ENCODE data around the gene SRF.

SRF gene

GRCh38 chr6:43219119-43219518 lies 48.0 kb downstream of the SRF start:
- DNase-seq, result no peak

DNA sequence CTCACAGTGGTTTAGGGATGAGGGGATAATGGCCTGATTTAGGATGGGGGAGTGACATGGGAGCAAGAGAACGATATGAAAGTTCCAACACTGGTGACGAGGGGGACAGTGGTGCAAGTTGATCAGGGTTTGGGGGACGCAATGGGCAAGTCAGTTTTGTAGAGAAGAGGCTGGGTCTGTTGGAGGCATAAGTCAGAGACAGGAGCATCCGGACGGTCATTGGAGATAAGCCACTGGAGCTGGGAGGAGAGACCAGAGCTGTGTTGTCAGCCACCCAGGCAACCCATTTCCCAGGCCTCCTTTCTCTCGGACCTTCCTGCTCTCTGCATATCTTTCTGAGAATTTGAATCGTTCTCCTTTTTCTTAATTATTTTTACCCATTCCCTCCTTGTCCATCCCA lies 48.7 kb downstream of the SRF start:
- DNase-seq, result no peak

DNA sequence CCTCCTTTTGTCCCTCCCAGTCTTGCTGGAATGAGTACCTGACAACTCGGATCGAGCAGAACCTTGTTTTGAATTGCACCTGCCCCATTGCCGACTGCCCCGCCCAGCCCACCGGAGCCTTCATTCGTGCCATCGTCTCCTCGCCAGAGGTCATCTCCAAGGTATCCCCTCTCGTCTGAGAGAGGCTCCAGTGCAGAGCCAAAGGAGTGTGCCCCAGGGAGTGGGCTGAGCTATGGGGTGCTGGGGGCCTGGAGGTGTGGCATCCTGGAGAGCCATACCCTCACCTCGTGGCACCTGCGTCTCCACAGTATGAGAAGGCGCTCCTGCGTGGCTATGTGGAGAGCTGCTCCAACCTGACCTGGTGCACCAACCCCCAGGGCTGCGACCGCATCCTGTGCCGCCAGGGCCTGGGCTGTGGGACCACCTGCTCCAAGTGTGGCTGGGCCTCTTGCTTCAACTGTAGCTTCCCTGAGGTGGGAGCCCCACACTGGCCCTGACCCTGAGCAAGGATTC lies 49.4 kb downstream of the SRF start:
- DNase-seq, result no peak

DNA sequence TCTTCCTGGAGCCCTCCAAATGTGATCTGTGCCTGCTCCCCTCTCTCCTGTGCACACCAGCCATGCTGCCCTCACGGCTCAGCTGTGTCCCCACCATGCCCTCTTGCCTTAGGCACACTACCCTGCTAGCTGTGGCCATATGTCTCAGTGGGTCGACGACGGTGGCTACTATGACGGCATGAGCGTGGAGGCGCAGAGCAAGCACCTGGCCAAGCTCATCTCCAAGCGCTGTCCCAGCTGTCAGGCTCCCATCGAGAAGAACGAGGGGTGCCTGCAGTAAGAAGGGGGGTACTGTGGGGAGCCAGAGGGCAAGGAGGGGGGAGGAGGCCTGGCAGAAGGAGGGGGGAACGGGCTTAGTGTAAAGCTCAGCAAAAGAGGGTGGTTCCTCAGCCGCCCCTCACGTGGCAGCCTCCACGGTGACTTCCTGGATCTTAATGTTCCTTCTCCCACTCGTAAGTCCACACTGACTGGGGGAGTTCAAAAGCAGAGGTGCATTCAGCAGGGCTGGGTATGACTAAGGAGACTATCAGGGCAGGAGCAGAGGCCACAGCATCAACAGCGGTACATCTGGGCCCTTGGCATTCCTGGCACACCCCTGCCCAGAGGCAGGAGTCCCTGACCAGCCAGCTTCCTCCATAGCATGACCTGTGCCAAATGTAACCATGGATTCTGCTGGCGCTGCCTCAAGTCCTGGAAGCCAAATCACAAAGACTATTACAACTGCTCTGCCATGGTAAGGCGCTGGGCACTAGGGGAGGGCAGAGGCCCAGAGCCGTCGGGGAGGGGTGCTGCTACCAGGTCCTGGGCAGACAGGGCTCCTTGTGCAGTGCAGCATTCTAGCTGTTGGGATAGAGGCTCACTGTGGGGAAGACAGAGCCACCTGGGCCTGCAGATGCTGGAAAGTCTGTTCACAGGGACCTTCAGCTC lies 50.2 kb downstream of the SRF start:
- no peak for DNase-seq

DNA sequence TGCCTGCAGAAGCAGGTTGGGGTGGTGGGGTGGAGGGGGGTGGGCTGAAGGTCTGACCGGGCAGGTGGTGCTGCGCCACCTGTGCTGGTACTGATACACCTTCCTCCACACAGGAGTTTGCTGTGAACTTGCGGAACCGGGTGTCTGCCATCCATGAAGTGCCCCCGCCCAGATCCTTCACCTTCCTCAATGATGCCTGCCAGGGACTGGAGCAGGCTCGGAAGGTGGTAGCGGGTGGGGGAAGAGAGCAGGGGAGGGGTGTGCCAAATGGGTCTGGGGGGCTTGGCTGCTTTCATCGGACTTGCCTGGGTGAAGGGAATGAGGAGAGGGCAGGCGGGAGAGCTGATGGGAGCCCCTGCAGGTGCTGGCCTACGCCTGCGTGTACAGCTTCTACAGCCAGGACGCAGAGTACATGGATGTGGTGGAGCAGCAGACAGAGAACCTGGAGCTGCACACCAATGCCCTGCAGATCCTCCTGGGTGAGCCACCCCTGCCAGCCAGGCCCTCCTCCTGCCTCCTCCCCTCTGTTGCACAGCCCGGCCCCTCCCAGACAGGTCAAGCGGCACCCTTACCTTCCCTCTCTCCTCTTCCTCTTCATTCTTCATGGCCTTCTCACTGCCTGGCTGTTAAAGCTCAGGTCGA lies 51.5 kb downstream of the SRF start:
- DNase-seq, result no peak

DNA sequence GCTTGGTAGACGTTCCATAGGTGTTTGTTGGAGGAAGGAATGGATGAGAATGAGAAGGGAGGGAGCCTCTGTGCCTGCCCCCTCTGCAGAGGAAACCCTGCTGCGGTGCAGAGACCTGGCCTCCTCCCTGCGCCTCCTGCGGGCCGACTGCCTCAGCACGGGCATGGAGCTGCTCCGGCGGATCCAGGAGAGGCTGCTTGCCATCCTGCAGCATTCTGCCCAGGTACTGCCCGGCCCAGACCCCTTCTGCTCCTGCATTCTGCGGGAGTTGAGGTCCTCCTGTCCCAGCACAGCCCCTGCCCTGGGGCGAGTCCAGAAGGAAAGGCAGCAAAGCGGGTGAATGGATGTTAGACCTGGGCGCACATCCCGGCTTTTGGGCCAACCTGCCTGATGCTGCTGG lies 52.1 kb downstream of the SRF start:
- DNase-seq, result no peak

GRCh38 chr6:43226192-43226851 lies 55.3 kb downstream of the SRF start:
- no peak for DNase-seq

DNA sequence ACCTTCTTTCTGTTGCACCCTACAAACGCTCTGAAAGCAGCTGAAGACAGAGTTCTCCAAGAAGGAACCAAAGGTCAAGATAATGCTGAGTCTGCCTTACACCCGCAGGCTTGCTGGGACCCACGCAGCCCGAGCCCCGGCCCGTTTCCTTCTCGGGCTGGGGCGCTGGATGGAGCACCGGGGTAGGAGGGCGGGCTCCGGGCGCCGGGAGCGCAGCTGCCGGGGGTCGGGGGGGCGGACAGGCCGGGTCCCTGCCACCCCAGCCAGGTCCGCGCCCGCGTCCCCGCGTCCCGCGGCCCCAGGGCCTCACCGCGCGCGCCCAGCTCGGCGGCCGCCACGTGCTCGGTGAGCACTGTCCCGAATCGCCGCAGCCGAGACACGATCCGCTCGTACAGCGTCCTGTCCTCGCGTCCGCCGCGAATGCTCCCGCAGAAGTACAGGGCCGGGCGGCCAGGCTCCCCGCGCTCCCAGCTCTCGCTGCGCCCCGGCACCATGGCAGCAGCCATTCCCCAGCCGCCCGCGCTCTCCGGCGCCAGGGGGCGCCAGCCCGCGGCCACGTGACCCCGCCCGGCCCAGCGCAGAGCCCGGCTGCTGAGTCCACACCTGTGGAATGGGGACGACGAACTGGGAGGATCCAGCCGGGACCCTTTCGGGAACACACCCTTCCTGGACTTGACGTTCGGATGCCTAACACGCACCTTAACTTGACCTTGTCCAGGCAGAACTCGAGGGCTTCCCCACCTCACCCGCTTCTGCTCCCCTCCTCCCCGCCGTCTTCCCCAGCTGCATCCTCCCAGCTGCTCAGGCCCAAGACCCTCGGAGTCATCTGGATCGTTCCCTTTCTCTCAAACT lies 58.1 kb downstream of the SRF start, which contains the start of gene DNPH1:
Gene DNPH1 (minus strand): TSS at position 531 of the 852 bp plus-strand sequence. CDS start 25 bp downstream, at position 506.
- peak; percentile 74 for DNase-seq

GRCh38 chr6:43229803-43230620 lies 58.9 kb downstream of the SRF start:
- no peak for DNase-seq

DNA sequence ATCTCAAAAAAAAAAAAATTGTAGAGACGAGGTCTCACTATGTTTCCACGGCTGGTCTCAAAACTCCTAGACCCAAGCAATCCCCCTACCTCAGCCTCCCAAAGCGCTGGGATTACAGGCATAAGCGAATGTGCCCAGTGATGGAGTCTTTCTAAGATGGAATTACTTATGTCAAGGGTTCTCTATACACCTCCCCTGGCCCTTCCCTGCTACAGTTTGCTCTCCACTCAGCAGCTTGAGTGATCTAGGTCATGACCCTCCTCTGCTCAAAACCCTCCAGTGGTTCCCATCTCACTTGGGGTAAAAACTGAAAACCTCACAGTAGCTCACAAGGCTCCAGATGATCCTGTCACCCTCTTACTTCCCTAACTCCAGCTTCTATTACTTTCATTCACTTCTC lies 60.0 kb downstream of the SRF start:
- no peak for DNase-seq

All from NCI-H345 (cell line).